Skin of body (tissue), 2 donors: Measurements from ENCODE around the gene WNT5A. TPM values are rescaled to one million over a fixed set of nuclear protein-coding genes. Genes with fewer than 3 reads are reported as not detected.
A peak's percentile ranks its signal among the peaks of the same experiment; 100 is the strongest.

Source experiments
- DNase-seq: peaks from one replicate; lab custom pipeline; 2025; lab: John Stamatoyannopoulos, UW
- total RNA-seq: library from RNA; depleted of rRNA; stranded (reverse); fragments of >200 nt; gene quantifications from one replicate; pipeline ENCODE4 v1.2.3, GENCODE V29; 2014

WNT5A gene
- total RNA-seq, 1 donor from 2014 or later: 28.8 TPM

DNA sequence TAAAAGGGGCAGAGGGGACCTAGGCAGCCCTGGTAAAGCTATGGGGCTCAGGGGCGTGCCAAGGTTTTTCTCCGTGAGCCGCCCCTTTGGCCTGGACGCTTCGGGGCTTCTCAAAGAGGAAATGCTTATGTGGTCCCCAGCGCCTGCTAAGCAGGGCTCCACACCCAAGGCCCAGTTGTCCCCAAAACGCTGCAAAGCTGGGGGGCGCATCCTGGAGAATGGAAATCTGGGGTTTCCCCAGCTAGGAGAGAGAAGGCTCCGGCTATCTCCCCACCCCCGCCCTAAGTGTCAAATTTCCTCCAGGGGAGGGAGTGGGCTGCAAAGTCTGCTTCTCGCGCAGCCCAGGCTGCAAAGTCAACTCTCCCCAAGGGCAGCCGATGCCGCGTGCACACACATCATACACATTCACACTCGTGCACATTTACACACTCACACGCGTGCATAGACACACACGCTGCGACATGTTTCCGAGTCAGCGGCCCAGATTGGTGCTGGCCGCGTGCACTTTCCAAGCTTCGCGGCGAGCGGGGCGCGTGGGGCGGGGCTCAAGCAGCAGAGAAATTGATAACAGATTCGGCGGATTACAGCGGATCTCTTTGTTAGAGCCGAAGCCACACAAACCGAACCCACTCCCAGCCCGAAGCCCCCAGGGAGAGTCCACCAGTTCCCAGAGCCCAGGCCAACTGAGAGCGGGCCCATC lies 4.5 kb downstream of the WNT5A start:
- DNase-seq: peak; percentile 73

- DNase-seq: peak; percentile 10
Measured at GRCh38 chr3:55481744-55482495, 5.2 kb downstream of the WNT5A start.

GRCh38 chr3:55480911-55481743 lies 6.0 kb downstream of the WNT5A start:
- DNase-seq: peak; percentile 28

- DNase-seq: peak; percentile 22
Measured at GRCh38 chr3:55477306-55478303, 9.5 kb downstream of the WNT5A start.

DNA sequence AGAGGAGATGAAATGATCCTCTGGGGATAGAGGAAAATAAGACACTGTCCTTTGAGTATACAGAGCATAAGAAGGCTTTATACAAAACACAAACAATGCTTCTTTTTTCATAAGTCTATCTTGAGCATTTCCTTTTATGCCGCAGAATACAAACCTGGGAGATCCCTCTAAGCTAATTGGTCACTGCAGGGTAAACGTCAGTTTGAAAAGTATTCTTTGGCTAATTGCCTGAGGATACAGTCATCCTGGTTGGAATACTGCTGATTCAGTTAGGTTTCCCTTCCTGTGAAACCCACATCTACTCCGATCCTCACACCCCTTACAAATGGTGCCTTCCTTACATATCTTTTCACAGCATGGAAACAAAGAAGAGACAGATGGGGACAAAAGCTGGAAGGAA lies 10.6 kb downstream of the WNT5A start:
- no peak for DNase-seq

- no peak for DNase-seq
Measured at GRCh38 chr3:55474213-55474632, 12.9 kb downstream of the WNT5A start.

DNA sequence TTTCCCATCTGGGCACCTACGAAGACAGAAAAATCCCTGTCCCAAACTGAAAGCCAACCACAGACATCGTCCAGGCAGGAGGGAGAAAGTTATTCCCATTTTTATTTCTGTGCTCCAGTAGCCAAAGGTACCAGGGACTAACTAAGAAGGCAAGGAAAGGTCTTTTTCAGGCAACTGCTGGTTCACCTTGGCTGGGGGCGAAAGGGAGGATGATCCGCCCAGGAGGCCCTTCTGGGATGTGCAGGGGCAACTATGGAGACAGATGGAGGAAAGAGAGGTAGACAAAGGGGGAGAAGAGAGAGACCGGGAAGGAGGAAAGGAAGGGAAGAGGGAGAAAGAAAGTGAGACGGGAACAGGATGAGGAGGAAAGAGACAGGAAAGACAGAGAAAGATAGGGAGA lies 13.3 kb downstream of the WNT5A start:
- DNase-seq: no peak

DNA sequence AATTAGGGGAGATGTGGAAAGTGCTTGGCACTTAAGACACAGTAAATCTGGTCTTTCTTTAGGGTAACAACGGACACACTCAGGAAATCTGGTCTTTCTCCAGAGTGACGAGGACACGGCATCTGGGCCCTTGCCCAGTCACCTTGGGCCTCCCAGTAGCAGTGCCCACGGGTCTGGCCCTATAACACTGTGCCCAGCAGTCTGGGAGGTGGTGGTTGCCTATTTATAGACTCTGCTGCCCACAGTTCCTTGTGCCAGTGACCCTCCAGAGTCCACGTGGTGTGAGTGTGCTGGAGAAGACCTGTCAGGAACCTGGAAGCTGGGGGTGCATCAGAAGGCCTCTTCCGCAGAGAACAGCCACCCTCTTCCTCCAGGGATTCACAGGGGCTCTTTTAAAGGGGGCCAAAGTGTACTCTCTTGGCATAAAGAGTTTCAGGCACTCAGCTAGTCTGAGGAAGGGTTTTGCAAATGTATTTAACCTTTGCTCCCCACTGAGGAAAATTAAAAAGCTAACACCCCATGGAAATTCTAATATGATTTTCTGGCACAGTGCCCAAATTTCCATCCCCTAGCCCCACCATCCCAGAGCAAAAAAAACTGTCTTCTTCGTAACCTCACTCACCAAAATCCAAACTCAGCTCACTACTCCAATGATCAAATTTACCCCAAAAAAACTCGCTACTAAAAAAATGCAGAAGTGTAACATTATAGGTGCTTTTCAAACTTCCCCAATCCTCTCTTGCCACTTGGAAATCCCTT lies 15.4 kb downstream of the WNT5A start:
- no peak for DNase-seq

GRCh38 chr3:55471084-55471483 lies 16.0 kb downstream of the WNT5A start:
- DNase-seq: no peak

DNA sequence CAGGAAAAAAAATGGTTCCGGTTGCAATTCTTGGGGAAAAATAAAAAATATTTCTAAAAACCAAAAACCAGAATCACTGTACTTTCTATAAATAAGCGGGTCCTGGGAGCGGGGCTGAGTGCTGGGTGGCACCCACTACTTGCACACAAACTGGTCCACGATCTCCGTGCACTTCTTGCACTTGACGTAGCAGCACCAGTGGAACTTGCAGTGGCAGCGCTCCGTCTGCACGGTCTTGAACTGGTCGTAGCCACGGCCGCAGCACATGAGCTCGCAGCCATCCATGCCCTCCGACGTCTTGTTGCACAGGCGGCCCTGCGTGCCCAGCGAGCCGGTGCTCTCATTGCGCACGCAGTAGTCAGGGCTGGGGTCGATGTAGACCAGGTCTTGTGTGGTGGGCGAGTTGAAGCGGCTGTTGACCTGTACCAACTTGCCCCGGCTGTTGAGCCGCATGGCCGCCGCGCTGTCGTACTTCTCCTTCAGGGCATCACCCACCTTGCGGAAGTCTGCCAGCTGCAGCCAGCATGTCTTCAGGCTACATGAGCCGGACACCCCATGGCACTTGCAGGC lies 17.1 kb downstream of the WNT5A start:
- no peak for DNase-seq

DNA sequence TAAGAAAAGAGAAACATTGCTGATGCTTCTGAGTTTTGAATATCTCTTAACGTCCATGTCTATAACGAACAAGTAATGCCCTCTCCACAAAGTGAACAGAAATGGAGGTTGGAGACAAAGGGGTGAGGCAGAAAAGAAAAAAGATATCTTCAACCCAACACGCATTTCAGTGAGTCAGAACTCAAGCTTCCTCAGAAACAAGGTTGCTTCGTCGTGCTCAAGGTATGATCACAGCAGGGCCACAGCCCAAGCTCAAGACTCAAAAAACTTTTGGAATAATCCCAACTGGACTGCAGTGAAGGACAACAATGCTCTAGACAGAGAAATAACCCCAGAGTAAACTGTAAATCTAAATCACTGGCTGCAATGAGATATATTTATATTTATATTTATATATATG lies 18.9 kb downstream of the WNT5A start:
- no peak for DNase-seq

DNA sequence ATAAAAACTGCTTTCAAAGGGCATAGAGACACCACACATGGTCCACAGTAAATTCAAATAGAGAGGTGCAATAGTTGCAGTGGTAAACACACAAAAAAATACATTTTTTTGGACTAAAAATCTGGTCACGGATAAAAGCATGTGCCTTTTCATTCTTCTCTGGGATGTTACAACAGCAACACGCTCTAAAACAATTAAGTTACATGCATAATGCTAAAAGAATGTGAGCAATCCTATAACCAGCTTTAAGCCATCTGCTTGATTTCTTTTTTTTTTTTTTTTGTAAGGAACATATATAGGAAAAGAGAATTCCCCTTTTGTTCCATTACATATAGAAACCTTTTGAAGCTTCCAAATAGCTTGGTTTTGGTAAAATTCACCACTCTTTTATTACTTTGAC lies 20.0 kb downstream of the WNT5A start:
- DNase-seq: peak; percentile 73

GRCh38 chr3:55466526-55466925 lies 20.6 kb downstream of the WNT5A start:
- DNase-seq: no peak

GRCh38 chr3:55461896-55462295 lies 25.2 kb downstream of the WNT5A start:
- DNase-seq: no peak

DNA sequence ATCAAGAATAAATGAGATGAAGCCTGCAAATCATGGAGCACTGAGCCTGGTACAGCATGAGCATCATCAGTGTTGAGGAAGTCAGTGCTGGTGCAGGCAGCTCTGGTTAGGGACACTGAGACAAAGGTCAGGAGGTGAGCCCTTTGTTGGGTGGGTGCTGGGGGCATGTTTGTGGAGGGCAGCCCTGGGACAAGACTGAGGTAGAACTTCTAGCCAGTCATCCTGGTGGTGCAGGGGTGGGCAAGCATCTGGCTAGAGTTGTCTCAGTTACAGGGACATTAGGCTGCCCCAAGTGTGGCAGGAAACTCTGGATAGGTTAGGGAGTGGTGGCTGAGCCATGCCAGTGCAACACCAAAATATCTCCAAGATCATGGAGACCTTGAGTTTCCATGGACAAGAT lies 27.3 kb downstream of the WNT5A start:
- DNase-seq: no peak

DNA sequence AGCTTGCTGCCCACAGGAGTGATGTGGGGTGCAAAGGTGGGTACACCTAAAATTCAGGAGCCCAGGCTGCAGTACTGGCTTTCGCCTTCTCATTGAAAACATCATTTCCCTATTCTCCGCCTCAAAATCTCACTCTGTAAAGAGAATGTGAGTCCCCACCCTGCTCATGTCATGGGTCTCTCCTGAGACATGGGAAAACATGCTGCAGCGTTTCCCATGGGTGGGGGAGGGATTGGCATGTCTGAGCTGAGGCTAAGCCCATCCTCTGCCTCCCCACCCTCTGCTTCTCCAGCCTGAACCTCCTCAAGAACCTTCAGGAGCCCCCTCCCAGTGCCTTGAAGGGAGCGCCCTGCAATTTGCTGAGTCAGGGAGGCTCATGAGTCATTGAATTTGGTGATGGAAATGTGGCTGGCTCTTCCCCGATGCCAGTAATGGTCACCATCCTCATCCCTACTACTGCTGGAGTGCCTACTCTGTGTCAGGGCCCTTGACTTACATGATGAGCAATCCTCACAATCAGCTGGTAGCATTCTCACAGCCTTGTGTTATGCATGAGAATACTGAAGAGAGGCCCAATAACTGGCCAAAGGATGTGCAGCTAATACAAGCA lies 28.8 kb downstream of the WNT5A start:
- DNase-seq: no peak

- DNase-seq: no peak
Measured at GRCh38 chr3:55455915-55456314, 31.2 kb downstream of the WNT5A start.

GRCh38 chr3:55454611-55455010 lies 32.5 kb downstream of the WNT5A start:
- DNase-seq: no peak

DNA sequence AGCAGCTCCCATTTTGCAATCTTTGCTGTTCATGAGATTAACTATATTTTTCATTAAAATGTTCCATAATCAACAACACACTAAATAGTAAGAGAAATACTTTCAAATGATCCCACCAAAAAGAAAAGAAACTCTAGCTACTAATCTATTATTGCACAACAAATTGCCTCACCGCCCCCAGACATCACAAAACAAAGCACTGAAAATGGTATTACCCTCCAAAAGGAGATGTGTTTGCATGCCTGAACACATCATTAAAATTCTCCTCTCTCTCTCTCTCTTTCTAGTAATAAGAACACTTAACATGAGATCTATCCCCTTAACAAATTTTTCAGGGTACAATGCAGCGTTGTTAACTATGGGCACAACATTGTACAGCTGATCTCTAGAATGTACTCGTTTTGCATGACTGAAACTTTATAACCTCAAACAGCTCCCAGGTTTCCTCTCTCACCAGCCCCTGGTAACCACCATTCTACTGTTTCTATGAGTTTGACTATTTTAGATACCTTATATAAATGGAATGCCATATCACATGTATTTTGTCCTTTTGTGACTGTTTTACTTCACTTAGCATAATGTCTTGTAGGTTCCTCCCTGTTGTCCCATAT lies 33.1 kb downstream of the WNT5A start:
- no peak for DNase-seq
